RPMI7951 (cell line): ENCODE results near the gene PRRC2B. TPM values are rescaled to one million over a fixed set of nuclear protein-coding genes. Genes with fewer than 3 reads are reported as not detected.
A peak's percentile ranks its signal among the peaks of the same experiment; 100 is the strongest.
"Not testable (repeated sequence)": the region's sequence is repeated elsewhere in the genome, so short reads cannot be mapped to it uniquely, and the experiment has no call there.

Source experiments
- DNase-seq: peaks from one replicate; pipeline ENCODE4 v3.0.0-alpha.2; 2012; ENCODE audit warnings: low read depth
- total RNA-seq: library from RNA; depleted of rRNA; stranded (reverse); fragments of >200 nt; shearing (Covaris generic); gene quantifications from 2 replicates; pipeline ENCODE4 v1.2.3, GENCODE V29; 2014; rRNA removed

The PRRC2B gene
- total RNA-seq, 1 experiment from 2014 or later: 17.4 TPM

GRCh38 chr9:131539223-131539923, 145.5 kb downstream of the PRRC2B start:
- DNase-seq: no peak

GRCh38 chr9:131543141-131543540, 149.3 kb downstream of the PRRC2B start:
- DNase-seq: no peak

- no peak for DNase-seq
These were observed 151.3 kb downstream of the PRRC2B start, which contains the start of gene PRRT1B for GRCh38 chr9:131545003-131545785. Gene PRRT1B, plus strand, starts transcription at chr9:131545523. Its CDS starts 93 bp downstream, at chr9:131545616.

GRCh38 chr9:131545786-131546335, 152.0 kb downstream of the PRRC2B start:
- no peak for DNase-seq

- DNase-seq: peak; percentile 8
These were observed 152.6 kb downstream of the PRRC2B start for GRCh38 chr9:131546336-131547084.

- not testable (repeated sequence) for DNase-seq
These were observed 155.3 kb downstream of the PRRC2B start for GRCh38 chr9:131549186-131549585.

Other genes starting within 250 kb of the PRRC2B start
- gene FAM78A, start 117.6 kb upstream of the PRRC2B start, total RNA-seq: 0.24 and 2.0 TPM in 2 replicates
- 11.4 and 13.5 TPM in 2 replicates for gene PLPP7, start 104.4 kb upstream of the PRRC2B start, total RNA-seq
- gene POMT1, start 108.8 kb downstream of the PRRC2B start, total RNA-seq: 12.5 and 14.9 TPM in 2 replicates
- 18.5 and 19.6 TPM in 2 replicates for gene UCK1, start 137.2 kb downstream of the PRRC2B start, total RNA-seq
- not detected in 2 replicates for gene PRRT1B, start 151.4 kb downstream of the PRRC2B start, total RNA-seq